RWPE2 (cell line): ENCODE results near the gene SLC39A11.

Experiments used
- ATAC-seq: fragments of 200-7000 bp; cut with Tn5 transposase; 3 replicates; pipeline ENCODE4 v1.9.1; 2021; ENCODE audit warnings: low read depth
- DNase-seq: peaks from one replicate; pipeline ENCODE4 v3.0.0-alpha.2; 2020; ENCODE audit warnings: low spot score
- H3K27ac ChIP-seq: fragments of 450-650 bp; 2 replicates; pipeline ENCODE4 v1.5.1; 2017; ENCODE audit warnings: mild to moderate bottlenecking; ENCODE audit not compliant: poor library complexity, severe bottlenecking
- H3K27me3 ChIP-seq: fragments of 250-450 bp; sonication (Bioruptor Pico); 2 replicates; pipeline ENCODE4 v1.5.1; 2021; ENCODE audit warnings: mild to moderate bottlenecking, moderate library complexity; ENCODE audit not compliant: insufficient read depth, poor library complexity, severe bottlenecking
- H3K36me3 ChIP-seq: fragments of 250-450 bp; sonication (Bioruptor Pico); 2 replicates; pipeline ENCODE4 v1.5.1; 2020; ENCODE audit warnings: low read depth, mild to moderate bottlenecking, moderate library complexity
- H3K4me1 ChIP-seq: fragments of 250-450 bp; sonication (Bioruptor Pico); 2 replicates; pipeline ENCODE4 v1.5.1; 2021; ENCODE audit warnings: mild to moderate bottlenecking, moderate library complexity; ENCODE audit not compliant: insufficient read depth, poor library complexity, severe bottlenecking
- H3K4me3 ChIP-seq: fragments of 250-450 bp; sonication (Bioruptor Pico); 2 replicates; pipeline ENCODE4 v1.5.1; 2021; ENCODE audit warnings: mild to moderate bottlenecking, moderate library complexity; ENCODE audit not compliant: severe bottlenecking
- H3K9me3 ChIP-seq: fragments of 250-450 bp; sonication (Bioruptor Pico); 2 replicates; pipeline ENCODE4 v1.5.1; 2021; ENCODE audit warnings: mild to moderate bottlenecking, moderate library complexity; ENCODE audit not compliant: severe bottlenecking
- CTCF ChIP-seq: fragments of 450-650 bp; IDR thresholded peaks from one replicate; pipeline ENCODE4 v1.5.1; 2017; ENCODE audit warnings: mild to moderate bottlenecking, moderate library complexity; ENCODE audit not compliant: poor library complexity, severe bottlenecking

Gene SLC39A11

GRCh38 chr17:72646176-72646575, 446.3 kb downstream of the SLC39A11 start:
- Histone ChIP-seq H3K4me3 (no peak overlapping the region), H3K27me3 (no peaks in the 10 kb centered on the region), H3K36me3 (no peaks in the 10 kb centered on the region), H3K4me1 (no peaks in the 10 kb centered on the region), H3K9me3 (no peaks in the 10 kb centered on the region), H3K27ac (no peak overlapping the region)
- ATAC-seq, result no peak
- TF ChIP-seq CTCF, result no peak
- DNase-seq, result no peak

GRCh38 chr17:72644492-72644891, 448.0 kb downstream of the SLC39A11 start:
- no peak for DNase-seq
- no peak overlapping the region for H3K4me3 ChIP-seq
- peaks cover 3% of the 10 kb centered on the region for H3K4me1 ChIP-seq
- H3K9me3 ChIP-seq, result no peaks in the 10 kb centered on the region
- H3K36me3 ChIP-seq, result no peaks in the 10 kb centered on the region
- no peak for TF ChIP-seq CTCF
- ATAC-seq, result no peak
- H3K27me3 ChIP-seq, result no peaks in the 10 kb centered on the region
- no peak overlapping the region for H3K27ac ChIP-seq

- DNase-seq (no peak), ATAC-seq (no peak)
- no peaks in the 10 kb centered on the region for H3K27me3 ChIP-seq
- no peaks in the 10 kb centered on the region for H3K36me3 ChIP-seq
- H3K9me3 ChIP-seq, result no peaks in the 10 kb centered on the region
- no peak overlapping the region for H3K4me3 ChIP-seq
- no peak overlapping the region for H3K27ac ChIP-seq
- H3K4me1 ChIP-seq, result peaks cover 3% of the 10 kb centered on the region
- no peak for TF ChIP-seq CTCF
Measured at GRCh38 chr17:72643575-72644216, 448.8 kb downstream of the SLC39A11 start.

GRCh38 chr17:72642720-72643119, 449.8 kb downstream of the SLC39A11 start:
- no peak for TF ChIP-seq CTCF
- no peak overlapping the region for H3K4me3 ChIP-seq
- no peaks in the 10 kb centered on the region for H3K9me3 ChIP-seq
- H3K36me3 ChIP-seq, result no peaks in the 10 kb centered on the region
- ATAC-seq (no peak), DNase-seq (no peak)
- H3K27ac ChIP-seq, result no peak overlapping the region
- peaks cover 3% of the 10 kb centered on the region for H3K4me1 ChIP-seq
- H3K27me3 ChIP-seq, result no peaks in the 10 kb centered on the region

- DNase-seq, result no peak
- H3K9me3 ChIP-seq, result no peaks in the 10 kb centered on the region
- no peaks in the 10 kb centered on the region for H3K27me3 ChIP-seq
- peak; percentile 58; the same call in 2 of the 3 replicates for ATAC-seq
- no peak for TF ChIP-seq CTCF
- H3K4me1 ChIP-seq, result peaks cover 3% of the 10 kb centered on the region
- no peak overlapping the region for H3K27ac ChIP-seq
- no peaks in the 10 kb centered on the region for H3K36me3 ChIP-seq
- no peak overlapping the region for H3K4me3 ChIP-seq
Measured at GRCh38 chr17:72640415-72641165, 451.9 kb downstream of the SLC39A11 start.
